ACC112 (cell line): ENCODE results near the gene PATJ.
"Not testable (repeated sequence)": the region's sequence is repeated elsewhere in the genome, so short reads cannot be mapped to it uniquely, and the experiment has no call there.

Experiments used
- H2AFZ ChIP-seq: fragments of 200-600 bp; sonication (generic); one replicate; pipeline ENCODE4 v1.6.0; 2017; ENCODE audit warnings: antibody characterized with exemption, low read length; ENCODE audit not compliant: unreplicated experiment
- H3K27ac ChIP-seq: fragments of 200-600 bp; sonication (generic); 2 replicates; pipeline ENCODE4 v1.5.1; 2014; ENCODE audit warnings: low read depth, mild to moderate bottlenecking, antibody characterized with exemption, low read length, moderate library complexity
- H3K27me3 ChIP-seq: fragments of 200-600 bp; sonication (generic); 2 replicates; pipeline ENCODE4 v1.6.1; 2014; ENCODE audit warnings: mild to moderate bottlenecking, antibody characterized with exemption, low read length, moderate library complexity, mixed read lengths; ENCODE audit not compliant: insufficient read depth
- H3K36me3 ChIP-seq: fragments of 200-600 bp; sonication (generic); 2 replicates; pipeline ENCODE4 v1.6.1; 2016; ENCODE audit warnings: mild to moderate bottlenecking, antibody characterized with exemption, low read length, moderate library complexity, mixed read lengths; ENCODE audit not compliant: insufficient read depth
- H3K4me1 ChIP-seq: fragments of 200-600 bp; sonication (generic); one replicate; pipeline ENCODE4 v1.6.1; 2016; ENCODE audit warnings: low read length, mixed read lengths; ENCODE audit not compliant: insufficient read depth, unreplicated experiment, control insufficient read depth
- H3K4me3 ChIP-seq: fragments of 200-600 bp; sonication (generic); 2 replicates; pipeline ENCODE4 v1.5.1; 2014; ENCODE audit warnings: mild to moderate bottlenecking, low read depth, low read length
- H3K79me2 ChIP-seq: fragments of 200-600 bp; sonication (generic); one replicate; pipeline ENCODE4 v1.6.0; 2016; ENCODE audit warnings: low read length; ENCODE audit not compliant: control insufficient read depth, unreplicated experiment, insufficient read depth

The PATJ gene

DNA sequence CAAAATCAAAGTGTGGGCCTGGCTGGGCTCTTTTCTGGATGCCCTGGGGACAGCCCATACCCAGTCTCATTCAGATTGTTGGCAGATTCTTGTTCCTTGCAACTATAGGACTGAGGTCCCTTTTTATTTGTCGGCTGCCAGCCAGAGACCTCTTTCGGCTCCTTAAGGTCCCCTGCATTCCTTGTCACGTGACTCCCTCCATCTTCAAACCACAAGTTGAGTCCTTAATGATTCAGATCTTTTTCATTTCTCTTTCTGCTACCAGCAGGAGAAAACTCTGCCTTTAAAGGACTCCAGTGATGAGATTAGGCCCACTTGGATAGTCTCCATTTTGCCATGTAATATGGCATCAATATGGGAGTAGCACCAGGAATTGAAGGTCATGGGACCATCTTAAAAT, 48.6 kb downstream of the PATJ start:
- Histone ChIP-seq H3K27ac (no peak overlapping the region), H3K27me3 (no peaks in the 10 kb centered on the region), H3K4me3 (no peak overlapping the region), H3K36me3 (no peaks in the 10 kb centered on the region), H2AFZ (no peak overlapping the region), H3K79me2 (no peaks in the 10 kb centered on the region), H3K4me1 (no peaks in the 10 kb centered on the region)

DNA sequence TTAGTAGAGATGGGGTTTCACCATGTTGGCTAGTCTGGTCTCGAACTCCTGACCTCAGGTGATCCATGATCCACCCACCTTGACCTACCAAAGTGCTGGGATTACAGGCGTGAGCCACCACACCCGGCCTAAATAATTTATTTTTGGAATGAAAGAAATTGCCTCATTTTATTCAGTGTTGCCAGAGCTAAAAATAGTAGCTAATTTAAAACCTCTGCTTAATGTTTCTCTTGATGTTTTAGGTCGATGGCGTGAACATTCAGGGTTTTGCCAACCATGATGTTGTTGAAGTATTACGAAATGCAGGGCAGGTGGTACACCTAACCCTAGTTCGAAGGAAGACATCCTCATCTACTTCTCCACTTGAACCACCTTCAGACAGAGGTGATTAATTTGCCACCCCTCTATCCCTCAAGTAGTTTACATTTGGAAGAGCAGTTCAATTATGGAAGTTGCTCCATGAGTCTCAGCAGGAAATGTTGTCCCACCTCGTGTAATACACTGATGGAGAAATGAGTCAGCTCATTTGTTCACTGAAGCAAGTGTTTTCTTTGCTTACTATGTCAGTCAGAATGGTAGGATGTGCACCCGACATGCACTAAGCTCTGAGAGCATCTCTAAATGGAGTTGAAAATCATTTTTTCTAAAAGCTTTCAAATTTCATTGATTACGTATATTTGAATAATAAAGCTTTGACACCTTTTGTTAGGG, 54.9 kb downstream of the PATJ start:
- H3K4me3 ChIP-seq: no peak overlapping the region
- no peaks in the 10 kb centered on the region for H3K4me1 ChIP-seq
- no peaks in the 10 kb centered on the region for H3K27me3 ChIP-seq
- H3K27ac ChIP-seq: no peak overlapping the region
- no peaks in the 10 kb centered on the region for H3K79me2 ChIP-seq
- no peaks in the 10 kb centered on the region for H3K36me3 ChIP-seq
- no peak overlapping the region for H2AFZ ChIP-seq

DNA sequence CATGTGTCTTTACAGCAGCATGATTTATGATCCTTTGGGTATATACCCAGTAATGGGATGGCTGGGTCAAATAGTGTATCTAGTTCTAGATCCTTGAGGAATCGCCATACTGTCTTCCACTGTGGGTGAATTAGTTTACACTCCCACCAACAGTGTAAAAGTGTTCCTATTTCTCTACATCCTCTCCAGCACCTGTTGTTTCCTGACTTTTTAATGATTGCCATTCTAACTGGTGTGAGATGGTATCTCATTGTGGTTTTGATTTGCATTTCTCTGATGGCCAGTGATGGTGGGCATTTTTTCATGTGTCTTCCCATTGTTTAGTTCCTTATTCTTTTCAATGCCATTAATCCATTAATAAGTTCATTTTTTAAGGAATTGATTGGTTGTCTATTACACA, 58.8 kb downstream of the PATJ start:
- H3K79me2 ChIP-seq, H2AFZ ChIP-seq: not testable (repeated sequence)

DNA sequence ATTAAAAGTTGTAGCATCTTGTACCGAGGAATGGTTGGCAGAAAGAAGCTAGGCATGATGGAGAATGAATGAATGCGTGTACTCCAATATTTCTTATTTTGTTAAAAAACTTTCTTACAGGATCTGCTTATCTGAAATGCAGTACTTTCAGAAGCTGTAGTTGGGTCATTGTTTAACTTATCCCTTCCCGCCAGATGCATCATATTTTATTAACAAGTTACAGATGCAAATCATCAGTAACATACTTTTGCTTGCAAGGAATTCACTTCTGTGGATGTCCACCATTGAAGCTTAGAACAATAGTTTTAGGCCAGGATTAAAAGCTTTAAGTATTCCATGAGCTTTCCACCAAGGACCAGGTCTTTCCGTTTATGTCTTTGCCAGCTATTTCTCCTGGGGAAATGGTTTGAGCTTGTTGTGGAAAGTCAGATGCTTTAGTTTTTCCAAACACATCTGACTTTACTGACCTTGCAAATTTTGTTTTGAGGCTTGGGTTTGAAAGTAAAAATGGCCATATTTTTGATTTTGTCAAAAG, 65.4 kb downstream of the PATJ start:
- no peak overlapping the region for H3K27ac ChIP-seq
- no peaks in the 10 kb centered on the region for H3K4me1 ChIP-seq
- no peaks in the 10 kb centered on the region for H3K79me2 ChIP-seq
- no peak overlapping the region for H2AFZ ChIP-seq
- H3K27me3 ChIP-seq: no peaks in the 10 kb centered on the region
- no peaks in the 10 kb centered on the region for H3K36me3 ChIP-seq
- H3K4me3 ChIP-seq: no peak overlapping the region

More for the DNA sequence above, 58.8 kb downstream of the PATJ start:
- H3K36me3 ChIP-seq, H3K27ac ChIP-seq, H3K4me1 ChIP-seq, H3K27me3 ChIP-seq, H3K4me3 ChIP-seq: not testable (repeated sequence)

DNA sequence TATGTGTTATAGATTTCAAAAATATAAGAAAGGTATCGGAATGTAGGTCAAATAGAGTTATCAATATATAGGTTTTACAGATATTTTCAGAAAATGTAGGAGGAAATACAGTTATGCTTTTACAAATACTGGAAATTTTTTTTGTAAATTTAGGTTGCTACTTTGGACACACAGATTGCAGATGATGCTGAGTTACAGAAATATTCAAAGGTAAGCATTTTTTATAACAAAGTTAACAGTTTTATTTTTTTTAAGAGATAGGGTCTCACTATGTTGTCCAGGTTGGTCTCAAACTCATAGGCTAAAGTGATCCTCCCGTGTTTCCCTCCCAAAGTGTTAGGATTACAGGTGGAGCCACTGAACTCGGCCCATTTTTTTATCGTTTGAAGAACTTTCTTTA, 66.0 kb downstream of the PATJ start:
- Histone ChIP-seq H3K36me3 (no peaks in the 10 kb centered on the region), H3K4me1 (no peaks in the 10 kb centered on the region), H3K79me2 (no peaks in the 10 kb centered on the region), H3K27me3 (no peaks in the 10 kb centered on the region), H3K4me3 (no peak overlapping the region), H3K27ac (no peak overlapping the region), H2AFZ (no peak overlapping the region)

DNA sequence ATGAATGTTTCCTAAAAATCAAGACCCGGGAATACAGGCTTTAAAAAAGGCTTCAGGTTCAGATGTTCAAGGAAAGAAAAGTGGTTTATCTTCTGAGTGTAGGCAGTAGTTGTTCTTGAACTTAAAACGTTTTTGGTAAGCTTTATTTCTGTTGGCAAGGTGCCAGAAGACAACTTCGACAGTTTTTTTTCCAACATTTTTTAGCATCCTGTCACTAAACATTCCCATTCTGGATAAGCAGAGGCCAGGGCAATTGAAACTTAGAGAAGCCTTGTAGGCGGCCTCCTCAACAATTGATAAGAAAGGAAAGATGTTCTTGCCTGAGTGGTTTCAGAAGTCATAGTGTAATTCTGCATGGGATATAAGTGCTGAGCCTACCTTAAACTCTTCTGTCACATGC, 66.7 kb downstream of the PATJ start:
- H3K4me3 ChIP-seq: no peak overlapping the region
- H3K36me3 ChIP-seq: no peaks in the 10 kb centered on the region

DNA sequence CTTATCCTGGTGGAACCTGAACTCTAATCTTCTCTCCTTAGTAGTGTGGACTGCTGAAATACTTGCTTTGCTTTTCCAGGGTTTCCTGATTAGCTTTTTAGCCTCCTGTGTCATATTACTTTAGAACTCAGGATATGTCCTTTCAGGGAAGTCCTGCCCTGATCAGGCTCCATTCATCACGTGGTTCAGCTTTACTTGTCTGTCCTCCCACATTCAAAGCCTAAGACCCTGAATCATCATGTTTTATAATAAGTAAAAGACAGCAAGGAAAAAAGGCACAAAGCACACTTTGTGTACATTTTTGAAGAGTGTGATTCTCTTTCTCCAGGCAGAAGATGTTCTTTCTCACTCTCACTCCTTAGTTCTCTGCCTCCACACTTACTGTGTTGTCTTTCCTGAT, 70.6 kb downstream of the PATJ start:
- H3K4me3 ChIP-seq: no peak overlapping the region
- H3K27me3 ChIP-seq: no peaks in the 10 kb centered on the region
- H3K36me3 ChIP-seq: no peaks in the 10 kb centered on the region
- H3K4me1 ChIP-seq: no peaks in the 10 kb centered on the region
- H2AFZ ChIP-seq: no peak overlapping the region
- H3K27ac ChIP-seq: no peak overlapping the region
- no peaks in the 10 kb centered on the region for H3K79me2 ChIP-seq

More for the DNA sequence above, 66.7 kb downstream of the PATJ start:
- Histone ChIP-seq H3K79me2 (no peaks in the 10 kb centered on the region), H3K27me3 (no peaks in the 10 kb centered on the region), H3K27ac (no peak overlapping the region), H3K4me1 (no peaks in the 10 kb centered on the region), H2AFZ (no peak overlapping the region)

DNA sequence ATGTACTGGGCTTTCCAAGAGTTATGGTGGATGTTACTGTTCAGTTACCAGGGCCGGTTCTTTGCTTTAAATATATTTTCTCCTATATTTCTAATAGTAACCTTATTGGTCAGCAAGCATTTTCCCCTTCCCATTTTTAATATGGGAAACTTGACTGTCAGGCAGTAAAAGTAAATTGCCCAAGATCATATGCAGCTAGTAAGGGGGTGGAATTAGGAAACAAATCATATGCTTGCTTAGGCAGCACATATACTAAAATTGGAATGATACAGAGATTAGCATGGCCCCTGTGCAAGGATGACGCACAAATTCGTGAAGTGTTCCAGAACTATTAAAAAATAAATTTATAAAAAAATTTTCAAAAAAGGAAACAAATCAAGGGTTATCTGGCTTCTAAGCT, 73.9 kb downstream of the PATJ start:
- H3K79me2 ChIP-seq: no peaks in the 10 kb centered on the region
- no peaks in the 10 kb centered on the region for H3K4me1 ChIP-seq
- no peaks in the 10 kb centered on the region for H3K27me3 ChIP-seq
- no peak overlapping the region for H3K4me3 ChIP-seq
- H3K27ac ChIP-seq: no peak overlapping the region
- H3K36me3 ChIP-seq: no peaks in the 10 kb centered on the region
- no peak overlapping the region for H2AFZ ChIP-seq

DNA sequence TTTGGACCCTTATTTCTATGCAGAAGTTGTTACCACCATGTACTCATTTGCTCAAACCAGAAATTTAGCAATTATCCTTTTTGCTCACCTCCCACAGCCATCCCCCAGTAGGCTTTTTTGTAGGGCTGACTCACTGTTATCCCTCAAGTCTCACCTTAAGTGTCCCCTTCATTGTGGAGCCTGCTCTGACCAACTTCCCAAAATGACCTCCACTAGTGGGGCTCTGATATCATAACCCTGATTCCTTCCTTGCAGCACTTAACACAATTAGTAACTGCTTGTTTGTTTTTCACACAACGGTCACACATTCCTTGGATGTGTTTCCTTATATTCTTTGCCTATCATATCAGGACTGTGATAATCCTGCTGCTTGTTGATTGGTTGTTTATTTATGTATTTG, 76.7 kb downstream of the PATJ start:
- Histone ChIP-seq H3K79me2 (no peaks in the 10 kb centered on the region), H2AFZ (no peak overlapping the region), H3K4me3 (no peak overlapping the region), H3K27me3 (no peaks in the 10 kb centered on the region), H3K36me3 (no peaks in the 10 kb centered on the region), H3K27ac (no peak overlapping the region), H3K4me1 (no peaks in the 10 kb centered on the region)

DNA sequence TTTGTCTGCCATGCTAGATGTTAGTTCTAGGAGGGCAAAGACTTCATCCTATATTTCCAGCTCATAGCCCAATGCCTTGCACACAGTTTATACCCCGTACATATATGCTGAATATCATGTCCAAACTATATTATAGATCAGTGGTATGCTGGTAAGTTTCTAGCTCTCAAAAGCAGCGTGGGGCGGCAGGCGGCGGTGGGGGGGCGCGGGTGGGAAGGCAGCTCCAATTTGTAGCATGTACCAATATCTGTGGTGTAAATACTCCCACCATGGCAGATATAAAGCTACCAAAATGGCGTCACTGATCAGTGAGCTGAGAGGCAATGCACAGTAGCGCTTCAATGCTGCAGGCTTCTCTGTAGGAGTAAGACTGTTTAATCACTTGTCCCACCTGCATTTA, 77.1 kb downstream of the PATJ start:
- no peaks in the 10 kb centered on the region for H3K36me3 ChIP-seq
- no peak overlapping the region for H2AFZ ChIP-seq
- H3K27ac ChIP-seq: no peak overlapping the region
- no peaks in the 10 kb centered on the region for H3K79me2 ChIP-seq
- no peak overlapping the region for H3K4me3 ChIP-seq
- H3K4me1 ChIP-seq: no peaks in the 10 kb centered on the region
- H3K27me3 ChIP-seq: no peaks in the 10 kb centered on the region

DNA sequence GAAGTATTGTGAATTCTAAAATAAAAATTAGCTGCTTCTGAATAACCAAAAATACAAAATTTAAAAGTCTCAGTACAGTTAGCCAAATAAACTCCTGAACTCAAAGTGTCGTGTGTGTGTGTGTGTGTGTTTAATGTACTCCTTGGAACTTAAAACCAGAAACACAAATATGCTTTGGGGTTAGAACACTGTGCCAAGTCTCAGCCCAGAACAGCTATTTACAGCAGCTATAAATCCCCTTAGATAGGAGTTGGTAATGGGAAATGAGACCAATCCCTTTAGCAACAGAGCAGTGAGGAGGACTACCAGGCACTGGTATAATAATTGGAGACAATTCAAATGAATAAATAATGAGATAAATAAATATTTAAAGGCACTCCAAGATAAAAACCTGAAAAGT, 83.1 kb downstream of the PATJ start:
- no peaks in the 10 kb centered on the region for H3K27me3 ChIP-seq
- no peak overlapping the region for H2AFZ ChIP-seq
- no peaks in the 10 kb centered on the region for H3K79me2 ChIP-seq
- no peak overlapping the region for H3K4me3 ChIP-seq
- H3K27ac ChIP-seq: no peak overlapping the region
- H3K4me1 ChIP-seq: no peaks in the 10 kb centered on the region
- H3K36me3 ChIP-seq: no peaks in the 10 kb centered on the region
